Measurements from ENCODE around the gene KCNH5.

- TF ChIP-seq CTCF (IDR thresholded peaks at IDR 0.05) = no peak
- no peak for TF ChIP-seq POLR2A (IDR thresholded peaks at IDR 0.05)
Measured at GRCh38 chr14:62662811-62663455, 382.3 kb downstream of the KCNH5 start.

Data from prostate gland (tissue), 2 donors.